Measurements from ENCODE around the gene EML1. TPM values are rescaled to one million over a fixed set of nuclear protein-coding genes. Genes with fewer than 3 reads are reported as not detected.
A peak's percentile ranks its signal among the peaks of the same experiment; 100 is the strongest.

The EML1 gene
- total and polyA plus RNA-seq, 2 of the 13 experiments (the other 11 are each of a cell fraction or from before 2014, with no cell fraction given) = 0.59 to 1.7 TPM

DNA sequence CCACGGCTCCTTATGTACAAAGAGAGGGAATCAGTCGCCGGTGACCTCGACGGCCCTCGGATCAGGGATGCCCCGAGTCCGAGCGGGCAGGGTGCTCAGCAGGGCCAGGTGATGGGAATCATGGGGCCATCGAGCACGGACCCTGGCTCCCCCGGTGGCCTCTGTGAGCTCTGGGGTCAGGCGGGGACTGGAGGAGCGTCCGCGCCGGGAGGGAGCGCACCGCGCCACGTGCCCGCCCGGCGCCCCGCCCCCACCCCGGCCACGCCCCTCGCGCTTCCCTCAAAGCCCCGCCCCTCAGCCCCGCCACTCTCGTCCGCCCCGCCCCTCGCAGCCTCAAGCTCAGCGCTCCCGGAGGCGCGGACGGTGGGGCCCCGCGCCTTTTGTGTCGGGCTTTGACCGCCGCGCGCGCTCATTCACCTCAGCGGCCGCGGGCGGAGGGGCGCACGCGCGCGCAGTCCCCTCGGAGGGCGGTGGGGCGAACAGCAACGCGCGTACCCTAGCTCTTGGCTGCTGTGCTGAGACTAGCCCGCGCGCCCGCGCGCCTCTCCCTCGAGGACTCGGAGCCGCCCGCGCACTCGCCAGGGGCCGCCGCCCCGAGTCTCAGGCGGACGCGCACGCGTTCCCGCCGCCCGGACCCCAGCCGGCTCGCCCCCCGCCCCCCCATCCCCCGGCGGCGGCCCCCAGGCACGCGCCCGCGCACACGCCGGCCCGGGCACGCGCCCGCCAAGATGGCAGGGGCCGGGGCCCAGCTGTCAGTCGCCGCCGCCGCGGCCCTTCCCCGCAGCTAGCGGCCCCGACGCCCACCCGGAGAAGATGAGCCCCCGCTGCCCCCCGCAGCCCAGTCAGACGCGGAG lies 178.1 kb downstream of the EML1 start (continued):
- no peak for TF ChIP-seq ZBTB49 (CRISPR knock-in tag; IDR thresholded peaks at IDR 0.05; ENCODE audit: borderline replicate concordance)
- no peak for TF ChIP-seq TCF7L2 (IDR thresholded peaks at IDR 0.05; ENCODE audit: low read depth, low read length)
- no peak for TF ChIP-seq ZNF761 (CRISPR knock-in tag; conservative IDR thresholded peaks at IDR 0.05)
- TF ChIP-seq ZKSCAN8 (CRISPR knock-in tag; IDR thresholded peaks at IDR 0.05; ENCODE audit: borderline replicate concordance) = no peak
- TF ChIP-seq HOXD1 (CRISPR knock-in tag; IDR thresholded peaks at IDR 0.05) = no peak
- TF ChIP-seq ZNF883 (CRISPR knock-in tag; IDR thresholded peaks at IDR 0.05; ENCODE audit: not compliant biosample characterization) = no peak
- TF ChIP-seq TBX2 (CRISPR knock-in tag; IDR thresholded peaks at IDR 0.05; ENCODE audit: borderline replicate concordance) = peak; percentile 65
- TF ChIP-seq JUNB (CRISPR knock-in tag; IDR thresholded peaks at IDR 0.05; ENCODE audit: borderline replicate concordance) = no peak
- peak; percentile 44; the same call in 1 of the 2 replicates for TF ChIP-seq HNF4A (CRISPR knock-in tag; IDR thresholded peaks at IDR 0.05)
- TF ChIP-seq ZFAT (CRISPR knock-in tag; conservative IDR thresholded peaks at IDR 0.05) = no peak
- no peak for TF ChIP-seq PTBP1 (IDR thresholded peaks at IDR 0.05; ENCODE audit: low read depth, low read length, poor library complexity, severe bottlenecking)
- TF ChIP-seq ZNF180 (CRISPR knock-in tag; IDR thresholded peaks at IDR 0.05; ENCODE audit: borderline replicate concordance, low read depth) = no peak
- TF ChIP-seq, protein P1, sequence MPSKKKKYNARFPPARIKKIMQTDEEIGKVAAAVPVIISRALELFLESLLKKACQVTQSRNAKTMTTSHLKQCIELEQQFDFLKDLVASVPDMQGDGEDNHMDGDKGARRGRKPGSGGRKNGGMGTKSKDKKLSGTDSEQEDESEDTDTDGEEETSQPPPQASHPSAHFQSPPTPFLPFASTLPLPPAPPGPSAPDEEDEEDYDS (CRISPR knock-in tag; IDR thresholded peaks at IDR 0.05) = peak; percentile 45; the same call in 1 of the 2 replicates
- TF ChIP-seq ZIK1 (CRISPR knock-in tag; IDR thresholded peaks at IDR 0.05; ENCODE audit: borderline replicate concordance, low read depth) = no peak
- TF ChIP-seq, protein P2, sequence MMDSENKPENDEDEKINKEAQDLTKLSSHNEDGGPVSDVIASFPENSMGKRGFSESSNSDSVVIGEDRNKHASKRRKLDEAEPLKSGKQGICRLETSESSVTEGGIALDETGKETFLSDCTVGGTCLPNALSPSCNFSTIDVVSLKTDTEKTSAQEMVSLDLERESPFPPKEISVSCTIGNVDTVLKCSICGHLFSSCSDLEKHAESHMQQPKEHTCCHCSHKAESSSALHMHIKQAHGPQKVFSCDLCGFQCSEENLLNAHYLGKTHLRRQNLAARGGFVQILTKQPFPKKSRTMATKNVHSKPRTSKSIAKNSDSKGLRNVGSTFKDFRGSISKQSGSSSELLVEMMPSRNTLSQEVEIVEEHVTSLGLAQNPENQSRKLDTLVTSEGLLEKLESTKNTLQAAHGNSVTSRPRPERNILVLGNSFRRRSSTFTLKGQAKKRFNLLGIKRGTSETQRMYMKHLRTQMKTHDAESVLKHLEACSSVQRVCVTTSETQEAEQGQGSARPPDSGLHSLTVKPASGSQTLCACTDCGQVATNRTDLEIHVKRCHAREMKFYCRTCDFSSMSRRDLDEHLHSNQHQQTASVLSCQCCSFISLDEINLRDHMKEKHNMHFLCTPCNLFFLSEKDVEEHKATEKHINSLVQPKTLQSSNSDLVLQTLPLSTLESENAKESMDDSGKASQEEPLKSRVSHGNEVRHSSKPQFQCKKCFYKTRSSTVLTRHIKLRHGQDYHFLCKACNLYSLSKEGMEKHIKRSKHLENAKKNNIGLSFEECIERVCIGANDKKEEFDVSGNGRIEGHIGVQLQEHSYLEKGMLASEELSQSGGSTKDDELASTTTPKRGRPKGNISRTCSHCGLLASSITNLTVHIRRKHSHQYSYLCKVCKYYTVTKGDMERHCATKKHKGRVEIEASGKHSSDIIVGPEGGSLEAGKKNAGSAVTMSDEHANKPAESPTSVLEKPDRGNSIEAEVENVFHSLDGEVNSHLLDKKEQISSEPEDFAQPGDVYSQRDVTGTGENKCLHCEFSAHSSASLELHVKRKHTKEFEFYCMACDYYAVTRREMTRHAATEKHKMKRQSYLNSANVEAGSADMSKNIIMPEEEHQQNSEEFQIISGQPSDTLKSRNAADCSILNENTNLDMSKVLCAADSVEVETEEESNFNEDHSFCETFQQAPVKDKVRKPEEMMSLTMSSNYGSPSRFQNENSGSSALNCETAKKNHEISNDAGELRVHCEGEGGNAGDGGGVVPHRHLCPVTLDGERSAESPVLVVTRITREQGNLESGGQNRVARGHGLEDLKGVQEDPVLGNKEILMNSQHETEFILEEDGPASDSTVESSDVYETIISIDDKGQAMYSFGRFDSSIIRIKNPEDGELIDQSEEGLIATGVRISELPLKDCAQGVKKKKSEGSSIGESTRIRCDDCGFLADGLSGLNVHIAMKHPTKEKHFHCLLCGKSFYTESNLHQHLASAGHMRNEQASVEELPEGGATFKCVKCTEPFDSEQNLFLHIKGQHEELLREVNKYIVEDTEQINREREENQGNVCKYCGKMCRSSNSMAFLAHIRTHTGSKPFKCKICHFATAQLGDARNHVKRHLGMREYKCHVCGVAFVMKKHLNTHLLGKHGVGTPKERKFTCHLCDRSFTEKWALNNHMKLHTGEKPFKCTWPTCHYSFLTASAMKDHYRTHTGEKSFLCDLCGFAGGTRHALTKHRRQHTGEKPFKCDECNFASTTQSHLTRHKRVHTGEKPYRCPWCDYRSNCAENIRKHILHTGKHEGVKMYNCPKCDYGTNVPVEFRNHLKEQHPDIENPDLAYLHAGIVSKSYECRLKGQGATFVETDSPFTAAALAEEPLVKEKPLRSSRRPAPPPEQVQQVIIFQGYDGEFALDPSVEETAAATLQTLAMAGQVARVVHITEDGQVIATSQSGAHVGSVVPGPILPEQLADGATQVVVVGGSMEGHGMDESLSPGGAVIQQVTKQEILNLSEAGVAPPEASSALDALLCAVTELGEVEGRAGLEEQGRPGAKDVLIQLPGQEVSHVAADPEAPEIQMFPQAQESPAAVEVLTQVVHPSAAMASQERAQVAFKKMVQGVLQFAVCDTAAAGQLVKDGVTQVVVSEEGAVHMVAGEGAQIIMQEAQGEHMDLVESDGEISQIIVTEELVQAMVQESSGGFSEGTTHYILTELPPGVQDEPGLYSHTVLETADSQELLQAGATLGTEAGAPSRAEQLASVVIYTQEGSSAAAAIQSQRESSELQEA (CRISPR knock-in tag; IDR thresholded peaks at IDR 0.05; ENCODE audit: not compliant biosample characterization) = no peak
- TF ChIP-seq ZNF160 (CRISPR knock-in tag; IDR thresholded peaks at IDR 0.05) = no peak
- TF ChIP-seq ZNF558 (CRISPR knock-in tag; IDR thresholded peaks at IDR 0.05; ENCODE audit: borderline replicate concordance) = no peak
- no peak for TF ChIP-seq ZNF562 (CRISPR knock-in tag; IDR thresholded peaks at IDR 0.05; ENCODE audit: borderline replicate concordance)
